HL-60/S4 (cell line): ENCODE data around the gene ZDHHC14.

Source experiments
- in situ Hi-C: fragments of 300-500 bp; cut with MboI; formaldehyde crosslinking; loops from 2 replicates; pipeline ENCODE4 v1.14.3; 2022; ENCODE audit warnings: low sequenced_read_pairs

ZDHHC14 gene

GRCh38 chr6:157725836-157726235, 344.8 kb downstream of the ZDHHC14 start:
- in situ Hi-C loops = no loop called here

GRCh38 chr6:157726892-157727628, 346.1 kb downstream of the ZDHHC14 start:
- in situ Hi-C loops = no loop called here
